GM23338 (cell line): Measurements from ENCODE around the gene SLC30A1. TPM values are rescaled to one million over a fixed set of nuclear protein-coding genes. Genes with fewer than 3 reads are reported as not detected.

ENCODE experiments used
- ATAC-seq: fragments of 200-7000 bp; cut with Tn5 transposase; 3 replicates; pipeline ENCODE4 v1.9.1; 2020
- DNase-seq: peaks from one replicate; pipeline ENCODE4 v3.0.0-alpha.2; 2015; ENCODE audit warnings: low spot score
- H2AFZ ChIP-seq: fragments of 200-600 bp; sonication (generic); 2 replicates; pipeline ENCODE4 v1.8.0; 2016; ENCODE audit warnings: antibody characterized with exemption, mild to moderate bottlenecking, moderate library complexity
- H3F3A ChIP-seq: fragments of 200-600 bp; sonication (generic); replicated peaks from 2 replicates; pipeline ENCODE4 v1.8.0; 2017; ENCODE audit warnings: antibody characterized with exemption, mixed run types, low read depth
- H3K27ac ChIP-seq: fragments of 200-600 bp; sonication (generic); 2 replicates; pipeline ENCODE4 v1.6.1; 2016; ENCODE audit warnings: low read depth
- H3K27me3 ChIP-seq: fragments of 200-600 bp; sonication (generic); 2 replicates; pipeline ENCODE4 v1.8.0; 2016; ENCODE audit warnings: mild to moderate bottlenecking, mixed run types, moderate library complexity; ENCODE audit not compliant: insufficient read depth
- H3K36me3 ChIP-seq: fragments of 200-600 bp; sonication (generic); 2 replicates; pipeline ENCODE4 v1.8.0; 2016; ENCODE audit warnings: mild to moderate bottlenecking; ENCODE audit not compliant: insufficient read depth
- H3K4me1 ChIP-seq: fragments of 200-600 bp; sonication (generic); 2 replicates; pipeline ENCODE4 v1.8.0; 2016; ENCODE audit warnings: mild to moderate bottlenecking, moderate library complexity; ENCODE audit not compliant: insufficient read depth
- H3K4me2 ChIP-seq: fragments of 200-600 bp; sonication (generic); 2 replicates; pipeline ENCODE4 v1.7.1; 2017; ENCODE audit warnings: mixed run types
- H3K4me3 ChIP-seq: fragments of 200-600 bp; sonication (generic); 2 replicates; pipeline ENCODE4 v1.6.1; 2016; ENCODE audit warnings: mixed run types
- H3K79me2 ChIP-seq: fragments of 200-600 bp; sonication (generic); replicated peaks from 2 replicates; pipeline ENCODE4 v1.8.0; 2017; ENCODE audit warnings: mild to moderate bottlenecking; ENCODE audit not compliant: insufficient read depth
- H3K9me2 ChIP-seq: fragments of 200-600 bp; sonication (generic); 2 replicates; pipeline ENCODE4 v1.8.0; 2017; ENCODE audit not compliant: insufficient read depth
- H4K20me1 ChIP-seq: fragments of 200-600 bp; sonication (generic); replicated peaks from 2 replicates; pipeline ENCODE4 v1.8.0; 2017; ENCODE audit warnings: mild to moderate bottlenecking; ENCODE audit not compliant: insufficient read depth
- H3K27ac Mint-ChIP-seq: 2 replicates; pipeline ENCODE4 v1.8.0; 2020; ENCODE audit warnings: inconsistent platforms, mild to moderate bottlenecking, moderate library complexity, mixed read lengths
- H3K27me3 Mint-ChIP-seq: 3 replicates; pipeline ENCODE4 v1.8.0; 2022; ENCODE audit warnings: low read depth, mild to moderate bottlenecking, moderate library complexity, mixed read lengths, inconsistent platforms; ENCODE audit not compliant: insufficient read depth, poor library complexity
- H3K36me3 Mint-ChIP-seq: 3 replicates; pipeline ENCODE4 v1.8.0; 2021; ENCODE audit warnings: low read depth, mild to moderate bottlenecking, inconsistent platforms, moderate library complexity, mixed read lengths
- H3K4me1 Mint-ChIP-seq: 3 replicates; pipeline ENCODE4 v1.8.0; 2020; ENCODE audit warnings: mild to moderate bottlenecking, inconsistent platforms, mixed read lengths
- H3K4me3 Mint-ChIP-seq: 3 replicates; pipeline ENCODE4 v1.8.0; 2021; ENCODE audit warnings: moderate library complexity, mild to moderate bottlenecking, inconsistent platforms, mixed read lengths
- H3K9me3 Mint-ChIP-seq: 3 replicates; pipeline ENCODE4 v1.8.0; 2020; ENCODE audit warnings: moderate library complexity, mild to moderate bottlenecking, inconsistent platforms, mixed read lengths
- CREB1 ChIP-seq: fragments of 250-450 bp; sonication (Bioruptor Pico); IDR thresholded peaks from 2 replicates; pipeline ENCODE4 v1.5.0; 2020; ENCODE audit warnings: low read depth, mild to moderate bottlenecking, moderate library complexity
- ETS1 ChIP-seq: IDR thresholded peaks from 2 replicates; pipeline ENCODE4 v1.6.1; 2016; ENCODE audit warnings: antibody characterized with exemption
- EZH2 ChIP-seq: fragments of 200-600 bp; sonication (generic); IDR thresholded peaks from one replicate; pipeline ENCODE4 v1.8.0; 2017; ENCODE audit warnings: antibody characterized with exemption, mild to moderate bottlenecking, low read depth; ENCODE audit not compliant: unreplicated experiment
- EZH2phosphoT487 ChIP-seq: fragments of 200-600 bp; sonication (generic); IDR thresholded peaks from one replicate; pipeline ENCODE4 v1.8.1; 2018; ENCODE audit warnings: antibody characterized with exemption; ENCODE audit not compliant: unreplicated experiment
- JUNB ChIP-seq: IDR thresholded peaks from one replicate; pipeline ENCODE4 v1.6.1; 2016; ENCODE audit warnings: antibody characterized with exemption; ENCODE audit not compliant: unreplicated experiment
- NANOG ChIP-seq: IDR thresholded peaks from 2 replicates; pipeline ENCODE4 v1.6.1; 2016; ENCODE audit warnings: antibody characterized with exemption, borderline replicate concordance
- POLR2AphosphoS5 ChIP-seq: IDR thresholded peaks from 2 replicates; pipeline ENCODE4 v1.6.1; 2016; ENCODE audit warnings: antibody characterized with exemption, low read depth
- REST ChIP-seq: IDR thresholded peaks from one replicate; pipeline ENCODE4 v1.6.1; 2018; ENCODE audit warnings: antibody characterized with exemption; ENCODE audit not compliant: unreplicated experiment
- STAT1 ChIP-seq: IDR thresholded peaks from one replicate; pipeline ENCODE4 v1.6.1; 2016; ENCODE audit warnings: antibody characterized with exemption; ENCODE audit not compliant: unreplicated experiment
- ZNF114 ChIP-seq: fragments of 250-450 bp; sonication (Bioruptor Pico); IDR thresholded peaks from 2 replicates; pipeline ENCODE4 v1.5.0; 2020; ENCODE audit warnings: mild to moderate bottlenecking, moderate library complexity
- ZNF331 ChIP-seq: fragments of 250-450 bp; sonication (Bioruptor Pico); IDR thresholded peaks from 2 replicates; pipeline ENCODE4 v1.5.0; 2020; ENCODE audit warnings: low read depth, mild to moderate bottlenecking, moderate library complexity
- polyA plus RNA-seq: library from polyadenylated mRNA; unstranded; fragments of >200 nt; fragmentation: Nextera tagmentation; extraction: Ambion mirVana; gene quantifications from 2 replicates; pipeline ENCODE4 v1.2.1, GENCODE V29; 2016
- total RNA-seq: library from RNA; depleted of rRNA; stranded (reverse); fragments of >200 nt; shearing (Covaris generic); gene quantifications from 2 replicates; pipeline ENCODE4 v1.2.3, GENCODE V29; 2014
- TF ChIP-seq, protein P1 (sequence below), 2 experiments: fragments of 200-600 bp in 1 of 2; sonication (generic) in 1 of 2; conservative IDR thresholded peaks; 2 replicates each; pipeline versions ENCODE4 v1.5.1 to v1.6.1; 2016 to 2017; ENCODE audit warnings: antibody characterized with exemption in 2 of 2, low read depth in 2 of 2, mild to moderate bottlenecking in 2 of 2, moderate library complexity in 1 of 2

SLC30A1 gene
- total and polyA plus RNA-seq, 2 experiments from 2014 or later: 3.3 to 17.7 TPM

GRCh38 chr1:211574705-211575104 lies 4.3 kb downstream of the SLC30A1 start:
- DNase-seq: no peak
- Histone ChIP-seq H3K36me3 (peaks cover 5% of the 10 kb centered on the region; the same call in 1 of the 2 replicates), H3K4me2 (no peak overlapping the region), H3K9me2 (no peaks in the 10 kb centered on the region), H3F3A (no peaks in the 10 kb centered on the region), H3K4me1 (peaks cover 23% of the 10 kb centered on the region), H2AFZ (no peak overlapping the region), H4K20me1 (0 out of 2 replicates have a peak, but pooled peaks cover 11% of the 10 kb centered on the region), H3K79me2 (peaks cover 52% of the 10 kb centered on the region), H3K27ac (no peak overlapping the region), H3K4me3 (no peak overlapping the region), H3K27me3 (no peaks in the 10 kb centered on the region)
- H3K27me3 Mint-ChIP-seq: peaks cover 10% of the 10 kb centered on the region
- H3K9me3 Mint-ChIP-seq: no peaks in the 10 kb centered on the region
- no peak for TF ChIP-seq REST
- TF ChIP-seq JUNB: no peak
- no peak for TF ChIP-seq STAT1
- TF ChIP-seq CREB1 (CRISPR knock-in tag): no peak
- TF ChIP-seq ZNF331 (CRISPR knock-in tag): no peak
- H3K36me3 Mint-ChIP-seq: peaks cover 48% of the 10 kb centered on the region
- no peak overlapping the region for H3K27ac Mint-ChIP-seq
- no peak for ATAC-seq
- H3K4me3 Mint-ChIP-seq: peak overlapping the region; percentile 47
- peaks cover 17% of the 10 kb centered on the region for H3K4me1 Mint-ChIP-seq

GRCh38 chr1:211571998-211572397 lies 7.0 kb downstream of the SLC30A1 start:
- Histone ChIP-seq H3K4me3 (no peak overlapping the region), H3K4me1 (peaks cover 23% of the 10 kb centered on the region), H4K20me1 (0 out of 2 replicates have a peak, but pooled peaks cover 11% of the 10 kb centered on the region), H3K27me3 (no peaks in the 10 kb centered on the region), H2AFZ (no peak overlapping the region), H3F3A (no peaks in the 10 kb centered on the region), H3K9me2 (no peaks in the 10 kb centered on the region), H3K79me2 (peaks cover 45% of the 10 kb centered on the region), H3K36me3 (peaks cover 5% of the 10 kb centered on the region; the same call in 1 of the 2 replicates), H3K4me2 (no peak overlapping the region), H3K27ac (no peak overlapping the region)
- Mint-ChIP-seq H3K36me3 (peaks cover 41% of the 10 kb centered on the region), H3K4me3 (no peak overlapping the region), H3K9me3 (no peaks in the 10 kb centered on the region), H3K4me1 (peaks cover 16% of the 10 kb centered on the region), H3K27me3 (no peaks in the 10 kb centered on the region), H3K27ac (no peak overlapping the region)
- ATAC-seq: no peak
- no peak for DNase-seq
- TF ChIP-seq ZNF331 (CRISPR knock-in tag) (no peak), POLR2AphosphoS5 (no peak), EZH2 (no peak), REST (no peak), ZNF114 (CRISPR knock-in tag) (no peak), ETS1 (no peak), JUNB (no peak), STAT1 (no peak), NANOG (no peak), CREB1 (CRISPR knock-in tag) (no peak), EZH2phosphoT487 (no peak)
- TF ChIP-seq, protein P1, sequence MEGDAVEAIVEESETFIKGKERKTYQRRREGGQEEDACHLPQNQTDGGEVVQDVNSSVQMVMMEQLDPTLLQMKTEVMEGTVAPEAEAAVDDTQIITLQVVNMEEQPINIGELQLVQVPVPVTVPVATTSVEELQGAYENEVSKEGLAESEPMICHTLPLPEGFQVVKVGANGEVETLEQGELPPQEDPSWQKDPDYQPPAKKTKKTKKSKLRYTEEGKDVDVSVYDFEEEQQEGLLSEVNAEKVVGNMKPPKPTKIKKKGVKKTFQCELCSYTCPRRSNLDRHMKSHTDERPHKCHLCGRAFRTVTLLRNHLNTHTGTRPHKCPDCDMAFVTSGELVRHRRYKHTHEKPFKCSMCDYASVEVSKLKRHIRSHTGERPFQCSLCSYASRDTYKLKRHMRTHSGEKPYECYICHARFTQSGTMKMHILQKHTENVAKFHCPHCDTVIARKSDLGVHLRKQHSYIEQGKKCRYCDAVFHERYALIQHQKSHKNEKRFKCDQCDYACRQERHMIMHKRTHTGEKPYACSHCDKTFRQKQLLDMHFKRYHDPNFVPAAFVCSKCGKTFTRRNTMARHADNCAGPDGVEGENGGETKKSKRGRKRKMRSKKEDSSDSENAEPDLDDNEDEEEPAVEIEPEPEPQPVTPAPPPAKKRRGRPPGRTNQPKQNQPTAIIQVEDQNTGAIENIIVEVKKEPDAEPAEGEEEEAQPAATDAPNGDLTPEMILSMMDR (conservative IDR thresholded peaks at IDR 0.05; ENCODE audit: low read depth in 2 of 2): no peak
